Cortex of kidney (tissue), 1 donor: Measurements from ENCODE around the gene NFATC2IP.

Experiments used
- DNase-seq: peaks from one replicate; lab custom pipeline; 2025; lab: John Stamatoyannopoulos, UW

The NFATC2IP gene

DNA sequence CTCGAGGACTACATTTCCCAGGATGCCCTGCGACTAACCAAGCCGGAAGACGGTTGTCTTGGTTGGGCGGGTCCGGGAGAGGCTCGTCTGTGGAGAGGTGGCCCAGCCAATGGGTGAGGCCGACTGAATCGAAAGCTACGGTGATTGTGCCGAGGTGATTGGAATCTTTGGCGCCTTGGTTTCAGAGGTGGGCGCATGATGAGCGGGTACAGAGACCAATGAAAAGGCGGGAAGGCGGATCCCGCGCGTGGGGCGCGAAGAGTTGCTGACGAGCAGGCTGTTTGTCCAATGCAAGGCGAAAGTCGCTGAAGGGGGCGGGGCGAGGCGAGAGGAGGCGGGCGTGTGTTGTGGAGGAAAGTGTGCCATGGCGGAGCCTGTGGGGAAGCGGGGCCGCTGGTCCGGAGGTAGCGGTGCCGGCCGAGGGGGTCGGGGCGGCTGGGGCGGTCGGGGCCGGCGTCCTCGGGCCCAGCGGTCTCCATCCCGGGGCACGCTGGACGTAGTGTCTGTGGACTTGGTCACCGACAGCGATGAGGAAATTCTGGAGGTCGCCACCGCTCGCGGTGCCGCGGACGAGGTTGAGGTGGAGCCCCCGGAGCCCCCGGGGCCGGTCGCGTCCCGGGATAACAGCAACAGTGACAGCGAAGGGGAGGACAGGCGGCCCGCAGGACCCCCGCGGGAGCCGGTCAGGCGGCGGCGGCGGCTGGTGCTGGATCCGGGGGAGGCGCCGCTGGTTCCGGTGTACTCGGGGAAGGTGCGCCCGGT lies at the start of gene NFATC2IP:
Gene NFATC2IP, plus strand, starts transcription at position 290 of the 762 bp plus-strand sequence. Its CDS starts 75 bp downstream, at position 365.
- no peak for DNase-seq

DNA sequence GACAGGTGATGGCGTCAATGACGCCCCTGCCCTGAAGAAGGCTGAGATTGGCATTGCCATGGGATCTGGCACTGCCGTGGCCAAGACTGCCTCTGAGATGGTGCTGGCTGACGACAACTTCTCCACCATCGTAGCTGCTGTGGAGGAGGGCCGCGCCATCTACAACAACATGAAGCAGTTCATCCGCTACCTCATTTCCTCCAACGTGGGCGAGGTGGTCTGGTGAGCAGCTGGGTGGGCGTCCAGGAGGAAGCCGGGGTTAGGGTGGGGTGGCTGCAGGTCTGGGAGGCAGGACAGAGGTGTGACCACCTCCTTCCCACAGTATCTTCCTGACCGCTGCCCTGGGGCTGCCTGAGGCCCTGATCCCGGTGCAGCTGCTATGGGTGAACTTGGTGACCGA lies 48.9 kb upstream of the NFATC2IP start:
- no peak for DNase-seq

DNA sequence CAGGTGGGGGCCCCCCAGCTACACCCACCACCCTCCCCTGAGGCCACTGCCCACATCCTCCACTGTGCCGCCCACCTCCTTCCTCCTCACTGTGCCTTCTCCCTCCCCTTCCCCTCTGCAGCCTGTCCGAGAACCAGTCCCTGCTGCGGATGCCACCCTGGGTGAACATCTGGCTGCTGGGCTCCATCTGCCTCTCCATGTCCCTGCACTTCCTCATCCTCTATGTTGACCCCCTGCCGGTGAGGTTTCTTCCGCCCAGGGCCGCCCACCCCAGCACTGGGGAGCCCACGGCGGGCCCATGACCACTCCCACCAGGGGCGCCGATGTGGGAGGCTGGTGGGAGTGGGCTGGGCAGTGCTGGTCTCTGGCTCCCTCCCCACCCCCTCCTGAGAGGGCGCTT lies 47.8 kb upstream of the NFATC2IP start:
- no peak for DNase-seq

GRCh38 chr16:28903344-28904042 lies 47.2 kb upstream of the NFATC2IP start:
- DNase-seq, result no peak

GRCh38 chr16:28904363-28904762 lies 46.4 kb upstream of the NFATC2IP start:
- DNase-seq, result no peak

DNA sequence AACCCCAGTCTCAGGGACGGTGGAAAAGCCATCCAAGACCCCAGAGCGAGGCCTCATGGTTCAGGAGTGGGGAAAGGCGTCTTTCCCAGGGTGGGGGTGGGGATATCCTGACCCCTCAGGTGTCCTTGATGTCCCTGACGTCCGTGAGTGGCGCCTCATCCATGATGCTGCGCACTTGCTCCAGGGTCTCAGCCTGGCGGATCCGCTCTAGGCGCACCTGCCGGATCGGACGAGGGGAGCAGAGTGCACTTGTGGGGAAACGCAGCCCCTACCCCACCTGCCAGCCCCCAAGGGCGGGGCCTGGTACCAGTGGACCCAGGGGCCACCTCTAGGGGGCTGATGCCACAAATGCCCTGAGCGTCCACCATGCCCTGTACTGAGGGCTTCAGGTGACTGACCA lies 45.9 kb upstream of the NFATC2IP start:
- DNase-seq, result no peak

DNA sequence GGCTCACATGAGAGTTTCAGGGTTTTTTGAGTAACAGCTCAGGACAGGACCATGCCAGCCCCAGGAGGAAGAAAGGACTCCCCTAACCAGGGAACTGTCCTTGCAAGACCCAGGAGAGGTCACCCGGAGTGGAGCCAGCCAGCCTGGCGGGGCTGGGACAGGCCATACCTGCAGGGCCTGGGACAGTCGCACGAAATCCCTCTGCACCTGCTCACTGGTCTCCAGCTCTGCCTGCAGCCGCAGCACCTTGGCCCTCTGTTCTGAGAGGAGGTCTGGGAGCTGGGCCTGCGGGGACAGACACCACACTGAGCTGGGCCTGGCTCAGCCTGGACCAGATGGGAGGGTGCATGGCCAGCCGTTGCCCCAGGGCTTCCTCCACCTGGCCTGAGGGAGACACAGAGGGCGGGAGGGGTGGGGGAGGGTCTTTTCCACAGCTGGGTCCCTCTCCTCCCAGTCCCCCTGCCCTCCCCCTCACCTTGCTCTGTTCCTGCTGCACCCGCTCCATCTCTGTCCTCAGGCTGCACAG lies 45.4 kb upstream of the NFATC2IP start:
- no peak for DNase-seq

DNA sequence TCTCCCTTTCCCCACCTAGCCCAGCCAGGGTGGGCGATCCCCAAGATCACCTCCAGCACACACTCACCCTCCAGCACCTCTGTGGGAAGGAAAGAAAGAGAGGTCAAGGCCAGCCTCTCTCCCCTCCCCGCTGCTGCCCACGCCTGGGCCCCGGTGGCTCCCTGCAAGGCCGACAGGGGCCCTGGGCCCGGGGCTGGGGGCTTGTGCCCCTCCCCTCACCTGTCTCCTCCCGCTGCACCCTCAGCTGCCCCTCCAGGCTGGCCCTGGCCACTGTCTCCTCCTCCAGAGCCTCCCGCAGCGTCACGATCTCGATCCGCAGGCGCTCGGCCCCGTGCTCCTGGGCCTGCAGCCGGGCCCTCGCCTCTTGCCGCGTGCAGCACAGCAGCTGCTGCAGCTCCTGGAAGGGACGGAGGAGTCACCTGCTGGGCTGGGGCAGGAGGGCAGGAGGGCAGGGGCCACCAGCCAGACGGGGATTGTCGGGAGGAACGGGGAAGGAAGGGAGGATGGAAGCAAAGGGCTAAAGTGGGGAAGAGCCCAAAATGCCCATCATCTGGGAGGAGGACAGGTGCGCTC lies 44.9 kb upstream of the NFATC2IP start:
- DNase-seq, result no peak

GRCh38 chr16:28910086-28911031 lies 40.4 kb upstream of the NFATC2IP start:
- no peak for DNase-seq

- no peak for DNase-seq
Measured at GRCh38 chr16:28912558-28912957, 38.2 kb upstream of the NFATC2IP start.

DNA sequence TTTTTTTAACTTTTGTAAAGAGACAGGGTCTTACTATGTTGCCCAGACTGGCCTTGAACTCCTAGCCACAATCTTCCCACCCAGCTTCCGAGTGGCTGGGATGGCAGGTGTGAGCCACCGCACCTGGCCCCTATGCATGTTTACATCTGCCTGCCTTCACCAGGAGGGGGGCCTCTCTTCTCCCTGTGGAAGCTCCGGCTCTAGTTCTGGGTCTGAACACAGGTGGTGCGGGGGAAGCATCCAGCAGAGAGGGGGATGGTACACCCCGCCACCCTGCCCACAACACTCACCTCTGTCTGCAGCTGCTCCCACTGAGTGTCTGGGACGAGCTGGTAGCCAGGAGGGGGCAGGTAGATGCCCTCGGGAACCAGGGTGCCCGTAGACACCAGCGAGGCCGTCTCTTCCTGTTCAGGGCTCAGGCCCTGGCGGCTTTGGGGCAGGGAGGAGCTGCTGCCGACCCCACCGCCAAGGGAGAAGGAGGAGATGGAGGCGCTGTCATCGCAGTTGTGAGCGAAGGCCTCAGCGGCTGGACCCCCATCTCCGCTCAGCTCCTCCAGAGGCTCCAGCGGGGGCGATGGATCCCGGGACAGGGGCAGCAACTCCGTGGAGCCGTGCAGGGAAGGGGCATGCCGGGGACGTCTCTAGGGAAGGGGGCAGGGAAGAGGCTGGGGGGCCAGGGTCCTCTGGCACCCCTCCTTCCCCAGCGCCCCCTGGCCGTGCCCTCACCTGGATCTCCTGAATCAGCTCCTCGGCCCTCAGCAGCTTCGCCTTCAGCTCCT lies 36.6 kb upstream of the NFATC2IP start:
- no peak for DNase-seq

DNA sequence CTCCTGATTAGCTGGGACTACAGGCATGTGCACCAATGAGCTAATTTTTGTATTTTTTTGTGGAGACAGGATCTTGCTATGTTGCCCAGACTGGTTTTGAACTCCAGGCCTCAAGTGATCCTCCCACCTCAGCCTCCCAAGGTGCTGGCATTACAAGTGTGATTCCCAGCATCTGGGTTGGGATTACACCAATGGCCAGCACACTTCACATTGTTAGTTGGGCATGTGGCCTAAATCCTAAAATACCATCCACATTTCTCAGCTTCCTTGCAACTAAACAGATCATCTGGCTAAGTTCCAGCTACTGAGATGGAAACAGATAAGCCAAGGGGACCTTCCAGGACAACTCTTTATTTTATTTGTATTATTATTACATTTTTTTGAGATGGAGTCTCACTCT lies 35.6 kb upstream of the NFATC2IP start:
- no peak for DNase-seq

DNA sequence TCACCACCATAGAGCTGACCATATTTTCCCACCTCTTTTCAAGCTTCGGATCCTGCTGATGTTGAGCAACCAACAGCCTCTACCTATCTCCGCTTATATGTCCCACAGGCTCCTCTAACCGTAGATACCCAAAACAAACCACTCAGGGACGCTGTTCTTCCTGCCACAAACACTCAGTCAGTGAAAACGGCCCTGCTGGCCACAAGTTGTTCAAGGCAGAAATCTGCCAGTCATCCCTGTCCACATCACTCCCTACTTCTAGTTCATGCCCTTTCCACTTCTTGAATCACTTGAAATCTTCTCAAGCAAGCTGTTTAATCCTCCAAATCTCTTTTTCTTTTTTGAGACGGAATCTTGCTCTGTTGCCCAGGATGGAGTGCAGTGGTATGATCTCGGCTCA lies 33.6 kb upstream of the NFATC2IP start:
- no peak for DNase-seq

DNA sequence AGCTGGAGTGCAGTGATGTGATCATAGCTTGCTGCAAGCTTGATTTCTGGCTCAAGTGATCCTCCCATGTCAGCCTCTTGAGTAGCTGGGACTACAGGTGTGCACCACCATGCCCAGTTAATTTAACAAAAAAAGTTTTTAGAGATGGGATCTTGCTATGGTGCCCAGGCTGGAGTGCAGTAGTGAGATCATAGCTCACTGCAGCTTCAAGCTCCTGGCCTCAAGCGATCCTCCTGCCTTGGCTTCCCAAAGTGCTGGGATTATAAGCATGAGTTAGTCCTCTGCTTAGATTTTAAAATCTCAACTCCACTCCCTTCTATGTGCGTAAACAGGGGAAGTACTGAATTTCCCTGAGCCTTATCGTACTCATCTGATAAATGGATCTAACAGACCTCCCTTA lies 32.0 kb upstream of the NFATC2IP start:
- DNase-seq, result no peak

DNA sequence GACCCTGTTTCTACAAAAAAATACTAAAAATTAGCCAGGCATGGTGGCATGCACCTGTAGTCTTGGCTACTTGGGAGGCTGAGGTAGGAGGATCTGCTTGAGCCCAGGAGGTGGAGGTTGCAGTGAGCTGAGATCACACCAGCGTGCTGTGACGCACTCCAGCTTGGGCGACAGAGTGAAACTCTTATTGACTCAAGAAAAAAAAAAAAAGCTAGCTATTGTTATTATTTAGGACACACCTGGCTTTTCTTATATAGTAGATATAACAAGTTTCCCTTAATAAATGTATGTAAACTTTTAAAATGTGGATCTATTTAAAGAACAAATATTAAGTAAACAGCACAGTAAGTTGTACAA lies 27.5 kb upstream of the NFATC2IP start:
- no peak for DNase-seq

- no peak for DNase-seq
Measured at GRCh38 chr16:28923652-28924398, 26.9 kb upstream of the NFATC2IP start.

DNA sequence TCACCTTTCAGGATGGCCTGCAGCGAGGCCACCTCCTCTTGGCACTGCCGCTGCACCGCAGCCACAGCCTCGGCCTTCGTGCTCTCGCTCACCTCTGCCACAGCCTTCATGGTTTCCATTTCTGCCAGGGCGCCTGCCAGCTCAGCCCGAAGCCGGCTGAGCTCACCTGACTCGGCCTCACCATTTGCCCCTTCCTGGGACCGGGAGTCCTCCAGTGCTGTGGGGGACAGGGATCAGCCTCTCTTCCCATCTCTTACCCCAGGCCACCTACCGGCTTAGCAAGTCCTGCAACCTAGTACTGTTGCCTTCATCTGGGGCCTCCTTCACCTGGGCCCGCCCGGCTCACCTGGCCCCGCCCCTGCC lies 26.4 kb upstream of the NFATC2IP start:
- DNase-seq, result no peak

DNA sequence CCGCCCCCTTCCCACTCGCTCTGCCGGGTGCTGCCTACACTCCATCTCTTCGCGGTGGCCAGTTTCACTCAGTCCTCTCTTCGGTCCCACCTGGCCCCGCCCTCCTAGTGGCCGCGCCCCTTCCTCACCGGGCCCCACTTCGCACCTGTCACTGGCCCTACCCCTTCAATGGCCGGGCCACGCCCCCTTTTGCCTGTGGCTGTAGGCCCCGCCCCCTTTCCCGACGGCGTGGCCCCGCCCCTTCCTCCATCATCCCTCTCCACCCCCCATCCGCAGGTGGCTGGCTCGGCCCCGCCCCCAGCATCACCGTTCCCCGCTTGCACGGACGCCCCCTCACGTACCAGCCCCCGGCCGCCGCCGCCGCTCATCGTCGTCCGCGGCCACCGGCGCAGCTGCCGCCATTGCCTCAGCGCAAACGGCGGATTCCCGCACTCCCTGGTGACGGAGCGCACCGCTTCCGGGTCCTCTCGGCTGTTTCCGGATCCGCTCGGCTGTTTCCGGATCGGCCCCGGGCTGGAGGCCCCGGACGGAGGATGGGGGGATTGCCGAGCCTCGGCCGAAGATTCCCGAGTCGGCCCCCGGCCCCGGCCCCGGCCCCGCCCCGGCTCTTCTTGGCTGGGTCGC lies 25.9 kb upstream of the NFATC2IP start, which contains the start of gene RABEP2:
Gene RABEP2, minus strand, starts transcription at position 477 of the 624 bp plus-strand sequence. Its CDS starts 75 bp downstream, at position 402.
- DNase-seq, result peak; percentile 24

DNA sequence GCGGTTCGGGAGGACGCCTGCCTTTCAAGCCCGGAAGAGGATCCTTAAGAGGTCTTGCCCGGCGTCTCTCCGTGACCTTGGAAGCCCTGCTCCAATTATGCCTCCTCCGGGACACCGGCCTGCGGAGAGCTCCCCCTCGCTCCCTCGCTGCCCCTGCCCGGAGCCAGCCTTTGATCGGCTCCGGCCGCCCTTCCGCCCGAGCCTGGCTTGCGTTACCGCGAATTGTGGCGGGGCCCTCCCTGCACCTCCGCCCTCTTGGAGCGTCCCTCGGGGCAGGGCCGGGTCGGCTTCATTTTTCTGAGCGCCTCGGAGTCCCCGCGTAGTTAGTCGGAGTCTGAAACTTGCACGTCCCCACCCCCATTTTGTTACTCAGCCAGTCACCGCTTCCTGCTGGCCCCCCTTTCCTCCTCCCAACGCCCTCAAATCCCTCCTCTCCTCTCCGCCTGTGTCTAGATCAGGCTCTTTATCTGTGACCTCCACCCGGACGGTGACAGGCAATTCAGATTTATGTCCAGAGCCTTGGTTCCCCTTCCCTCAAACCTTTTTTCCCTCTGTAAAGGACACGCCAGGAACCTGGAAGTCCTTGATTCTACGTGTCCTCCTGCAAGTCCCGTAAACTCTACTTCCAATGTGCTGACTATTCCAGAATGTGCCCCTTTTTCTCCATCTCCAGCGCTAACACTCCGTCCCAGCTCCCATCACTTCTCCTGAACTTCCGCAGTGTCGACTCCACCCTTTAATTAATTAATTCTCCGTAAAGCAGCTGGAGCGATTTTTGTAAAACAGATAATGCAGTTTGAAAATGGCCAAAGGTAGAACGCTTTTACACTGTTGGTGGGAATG lies 25.1 kb upstream of the NFATC2IP start:
- no peak for DNase-seq
